ENCODE data around the gene ADGRB3. TPM values are rescaled to one million over a fixed set of nuclear protein-coding genes. Genes with fewer than 3 reads are reported as not detected.
A peak's percentile ranks its signal among the peaks of the same experiment; 100 is the strongest.

Gene ADGRB3
- polyA plus RNA-seq, 3 donors, result 0.04 to 0.23 (median 0.05) TPM

- intact Hi-C loops (cut with micrococcal nuclease), result no loop called here
- Histone ChIP-seq H3K9me3 (replicated peaks in 1 of 2; ENCODE audit: control insufficient read depth in 1 of 2, insufficient read depth in 1 of 2, low read length in 2 of 2) (no peaks in the 10 kb centered on the region), H3K36me3 (replicated peaks in 1 of 2; ENCODE audit: control insufficient read depth in 1 of 2, insufficient read depth in 2 of 2, low read length in 2 of 2) (no peaks in the 10 kb centered on the region), H3K4me2 (replicated peaks; ENCODE audit: extremely low read depth, low read length, poor library complexity, severe bottlenecking) (no peak overlapping the region), H3K27me3 (ENCODE audit: control insufficient read depth in 2 of 2, insufficient read depth in 2 of 2, low read length in 2 of 2) (no peaks in the 10 kb centered on the region), H4K20me1 (ENCODE audit: insufficient read depth, low read length) (no peaks in the 10 kb centered on the region), H3K9ac (ENCODE audit: insufficient read depth, low read length, poor library complexity, severe bottlenecking) (no peak overlapping the region), H3K4me1 (ENCODE audit: control insufficient read depth in 1 of 2, insufficient read depth in 2 of 2, low read length in 2 of 2) (peaks cover 3 to 11% of the 10 kb centered on the region in 2 donors), H3K4me3 (replicated peaks in 1 of 3; ENCODE audit: low read depth in 2 of 3, low read length in 3 of 3) (no peak overlapping the region), H3K27ac (ENCODE audit: low read depth in 1 of 2, low read length in 2 of 2) (no peak overlapping the region), H3K79me2 (ENCODE audit: insufficient read depth, low read length) (no peaks in the 10 kb centered on the region), H2AFZ (ENCODE audit: insufficient read depth, low read depth, low read length, poor library complexity, severe bottlenecking) (no peak overlapping the region)
- no peak for DNase-seq
- H3K27ac Mint-ChIP-seq, result no peak overlapping the region
- H3K27me3 Mint-ChIP-seq (ENCODE audit: low read depth in 3 of 3), result peaks cover 0 to 2% (median 0%) of the 10 kb centered on the region in 3 donors
- TF ChIP-seq CTCF (IDR thresholded peaks at IDR 0.05), result no peak
- peaks cover 4% of the 10 kb centered on the region for H3K4me1 Mint-ChIP-seq
- H3K9me3 Mint-ChIP-seq, result no peaks in the 10 kb centered on the region
- no peak overlapping the region for H3K4me3 Mint-ChIP-seq
- H3K36me3 Mint-ChIP-seq, result no peaks in the 10 kb centered on the region
Measured at GRCh38 chr6:68738039-68738438, 103.0 kb downstream of the ADGRB3 start.

- no CpG with 5 or more reads among the region's 2 CpGs for WGBS (ENCODE audit: insufficient coverage)
- TF ChIP-seq CTCF (IDR thresholded peaks at IDR 0.05), result no peak
- no peaks in the 10 kb centered on the region for H3K79me2 ChIP-seq (ENCODE audit: insufficient read depth, low read length)
- H3K36me3 ChIP-seq (replicated peaks in 1 of 2; ENCODE audit: control insufficient read depth in 1 of 2, insufficient read depth in 2 of 2, low read length in 2 of 2), result no peaks in the 10 kb centered on the region
- no peak overlapping the region for H3K4me2 ChIP-seq (replicated peaks; ENCODE audit: extremely low read depth, low read length, poor library complexity, severe bottlenecking)
- intact Hi-C loops (cut with micrococcal nuclease), result no loop called here
- Mint-ChIP-seq H3K4me3 (no peak overlapping the region), H3K4me1 (peaks cover 4% of the 10 kb centered on the region), H3K9me3 (peaks cover 0 to 6% (median 0%) of the 10 kb centered on the region in 7 donors), H3K36me3 (no peaks in the 10 kb centered on the region), H3K27ac (no peak overlapping the region), H3K27me3 (ENCODE audit: low read depth in 3 of 3) (no peaks in the 10 kb centered on the region)
- H3K9me3 ChIP-seq (replicated peaks in 1 of 2; ENCODE audit: control insufficient read depth in 1 of 2, insufficient read depth in 1 of 2, low read length in 2 of 2), result no peaks in the 10 kb centered on the region
- H3K4me3 ChIP-seq (replicated peaks in 1 of 3; ENCODE audit: low read depth in 2 of 3, low read length in 3 of 3), result no peak overlapping the region
- no peak overlapping the region for H3K9ac ChIP-seq (ENCODE audit: insufficient read depth, low read length, poor library complexity, severe bottlenecking)
- no peak overlapping the region for H2AFZ ChIP-seq (ENCODE audit: insufficient read depth, low read depth, low read length, poor library complexity, severe bottlenecking)
- no peak overlapping the region for H3K27ac ChIP-seq (ENCODE audit: low read depth in 1 of 2, low read length in 2 of 2)
- H3K4me1 ChIP-seq (ENCODE audit: control insufficient read depth in 1 of 2, insufficient read depth in 2 of 2, low read length in 2 of 2), result peaks cover 3 to 11% of the 10 kb centered on the region in 2 donors
- no peaks in the 10 kb centered on the region for H4K20me1 ChIP-seq (ENCODE audit: insufficient read depth, low read length)
- peak in 1 of 3 donors; percentile 9 for DNase-seq
- H3K27me3 ChIP-seq (ENCODE audit: control insufficient read depth in 2 of 2, insufficient read depth in 2 of 2, low read length in 2 of 2), result no peaks in the 10 kb centered on the region
Measured at GRCh38 chr6:68740828-68741500, 105.9 kb downstream of the ADGRB3 start.
